IPS-18c (cell line): ENCODE measurements around the gene CCDC33.

Experiments used
- H3K4me3 ChIP-seq: 2 replicates; pipeline ENCODE4 v1.7.0; 2013; ENCODE audit warnings: low read depth, mild to moderate bottlenecking, low read length, moderate library complexity; ENCODE audit not compliant: insufficient read depth
- H3K9me3 ChIP-seq: one replicate; pipeline ENCODE4 v1.6.1; 2013; ENCODE audit warnings: mild to moderate bottlenecking, low read length, moderate library complexity; ENCODE audit not compliant: control insufficient read depth, insufficient read depth

CCDC33 gene

DNA sequence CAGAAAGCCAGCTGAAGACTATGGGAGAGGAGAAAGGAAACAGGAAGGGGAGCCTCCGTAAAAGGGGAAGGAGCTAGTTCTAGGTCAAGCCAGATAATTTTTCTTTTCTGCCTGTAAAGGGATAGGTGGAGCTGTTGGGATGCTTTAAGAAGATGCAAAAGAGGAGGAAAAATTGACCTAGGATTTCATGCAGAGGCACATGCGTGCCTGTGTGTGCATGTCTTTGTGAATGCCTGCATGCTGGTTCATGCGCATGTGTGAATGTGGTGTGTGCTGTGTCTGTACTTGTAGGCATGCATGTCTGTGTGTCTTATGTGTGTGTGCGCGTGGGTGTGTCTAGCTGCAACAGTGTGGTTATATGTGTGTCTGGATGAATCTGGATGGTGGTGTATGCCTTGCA, 27.3 kb downstream of the CCDC33 start:
- Histone ChIP-seq H3K4me3 (no peak overlapping the region), H3K9me3 (peaks cover 2% of the 10 kb centered on the region)

DNA sequence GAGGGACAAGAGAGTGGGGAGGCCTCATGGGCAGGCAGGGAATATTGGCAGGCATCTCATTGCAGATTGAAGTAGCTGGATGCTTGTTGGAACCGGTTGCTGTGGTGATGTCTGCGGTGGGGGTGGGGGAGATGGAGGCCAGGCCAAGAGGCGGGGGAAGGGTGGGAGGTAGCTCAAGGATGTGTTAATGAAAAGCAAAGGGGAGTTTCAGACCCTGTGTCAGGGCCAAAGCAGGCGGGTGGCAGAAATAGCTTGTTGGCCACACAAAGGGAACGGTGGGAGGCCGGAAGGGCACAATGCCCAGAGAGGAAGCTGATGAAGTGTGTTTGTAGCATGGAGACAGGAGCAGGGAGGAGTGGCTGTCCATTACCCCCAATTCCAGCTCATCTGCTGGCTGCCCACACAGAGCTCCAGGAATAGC, 28.0 kb downstream of the CCDC33 start:
- Histone ChIP-seq H3K9me3 (peaks cover 2% of the 10 kb centered on the region), H3K4me3 (no peak overlapping the region)

GRCh38 chr15:74265046-74265639, 29.0 kb downstream of the CCDC33 start:
- Histone ChIP-seq H3K9me3 (peaks cover 2% of the 10 kb centered on the region), H3K4me3 (no peak overlapping the region)

DNA sequence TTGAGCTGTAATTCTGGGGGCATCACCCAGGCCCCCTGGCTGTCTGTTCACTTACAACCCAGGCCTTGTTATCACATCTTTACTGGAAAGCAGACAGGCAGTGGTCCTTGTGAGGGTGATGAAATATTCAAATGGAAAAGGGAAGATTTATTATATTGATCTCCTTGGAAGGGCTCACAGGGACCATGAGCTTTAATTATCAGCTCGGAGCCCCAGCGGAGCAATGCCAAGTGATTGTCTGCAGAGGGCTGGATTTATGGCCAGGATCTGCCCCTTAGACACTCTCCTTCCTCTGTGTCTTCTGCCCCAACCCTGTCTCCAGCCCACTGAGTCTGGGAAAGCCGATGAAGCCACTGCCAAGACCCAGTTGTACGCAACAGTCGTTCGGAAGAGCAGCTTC, 31.9 kb downstream of the CCDC33 start:
- peaks cover 2% of the 10 kb centered on the region for H3K9me3 ChIP-seq
- no peak overlapping the region for H3K4me3 ChIP-seq

DNA sequence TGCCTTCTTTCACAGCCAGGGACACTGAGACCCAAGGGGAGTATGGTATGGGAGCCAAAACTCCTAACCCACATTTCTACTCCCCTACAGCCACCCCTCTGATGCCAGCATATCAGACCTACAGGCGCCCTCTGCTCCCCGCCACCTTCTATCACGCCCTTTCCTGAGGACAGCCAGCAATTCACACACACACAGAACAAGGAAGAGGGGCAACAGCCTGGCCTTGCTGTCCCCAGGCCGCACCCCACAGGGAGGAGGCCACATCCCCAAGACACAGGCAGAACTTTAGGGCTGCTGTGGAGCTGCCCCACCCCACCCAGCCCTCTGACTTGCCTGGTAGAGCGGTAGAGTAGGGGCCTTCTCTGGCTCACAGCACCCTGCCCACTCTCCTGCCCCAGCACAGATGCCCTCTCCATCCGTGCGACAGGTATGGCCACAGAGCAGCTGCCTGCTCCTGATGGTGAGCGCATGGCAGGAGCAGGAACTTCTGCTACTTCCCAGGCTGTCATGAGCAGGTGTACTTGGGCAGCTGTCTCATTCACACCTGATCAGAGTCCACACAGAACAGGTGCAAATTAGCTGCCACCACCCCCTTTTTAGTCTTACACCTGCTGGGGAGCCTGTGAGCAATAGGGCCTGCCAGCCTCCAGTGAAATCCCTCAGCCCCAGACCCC, 33.4 kb downstream of the CCDC33 start:
- Histone ChIP-seq H3K9me3 (peaks cover 1% of the 10 kb centered on the region), H3K4me3 (no peak overlapping the region)

GRCh38 chr15:74270155-74270554, 34.0 kb downstream of the CCDC33 start:
- no peak overlapping the region for H3K4me3 ChIP-seq
- H3K9me3 ChIP-seq, result no peaks in the 10 kb centered on the region

DNA sequence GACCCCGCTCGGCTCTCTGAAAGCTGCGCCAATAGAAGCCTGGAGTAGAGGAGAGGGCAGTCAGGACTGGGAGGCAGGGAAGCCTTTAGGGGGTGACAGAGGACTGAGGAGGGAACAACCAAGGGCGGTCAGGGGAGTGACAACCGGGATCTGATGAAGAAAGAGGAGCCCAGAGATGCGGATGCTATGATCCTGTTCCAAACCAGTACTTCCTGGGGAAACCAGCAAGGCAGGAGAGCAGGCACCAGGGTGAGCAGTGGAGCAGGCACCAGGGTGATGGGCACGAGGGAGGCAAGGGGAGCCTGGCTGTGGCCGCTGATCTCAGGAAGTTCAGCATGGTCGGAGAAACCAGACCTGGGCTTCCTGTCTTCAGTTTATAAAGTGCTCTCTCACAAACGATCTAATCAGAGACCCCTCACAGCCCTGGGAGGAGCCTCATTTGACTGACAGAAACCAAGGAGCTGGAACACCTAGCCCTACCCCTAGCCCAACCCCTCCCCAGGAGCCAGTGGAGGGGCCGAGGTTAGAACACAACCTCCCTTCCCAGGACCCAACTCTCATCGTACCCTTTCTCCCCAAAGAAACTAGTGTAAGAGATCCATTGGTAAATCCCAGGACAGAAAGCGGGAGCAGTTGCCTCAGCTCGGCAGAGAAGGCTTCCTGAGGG, 34.9 kb downstream of the CCDC33 start:
- no peaks in the 10 kb centered on the region for H3K9me3 ChIP-seq
- H3K4me3 ChIP-seq, result no peak overlapping the region

DNA sequence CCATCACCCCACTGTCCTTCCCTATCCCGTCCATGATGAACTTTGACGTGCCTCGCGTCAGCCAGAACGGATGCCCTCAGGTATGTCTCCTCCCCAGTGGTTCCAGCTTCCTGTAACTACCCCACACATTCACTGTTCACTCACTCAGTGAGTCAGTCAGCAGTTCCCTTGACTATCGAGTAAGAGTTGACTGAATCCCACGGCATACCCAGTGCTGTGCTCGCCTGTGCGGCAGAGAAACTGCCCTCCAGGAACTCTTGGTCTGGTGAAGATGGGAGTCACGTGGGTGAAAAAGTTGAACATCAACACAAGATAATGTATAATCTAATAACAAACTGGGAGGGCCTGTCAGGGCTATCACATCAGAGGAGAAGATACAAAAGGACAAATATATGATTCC, 36.7 kb downstream of the CCDC33 start:
- H3K4me3 ChIP-seq, result no peak overlapping the region
- H3K9me3 ChIP-seq, result no peaks in the 10 kb centered on the region

- H3K9me3 ChIP-seq, result no peaks in the 10 kb centered on the region
- no peak overlapping the region for H3K4me3 ChIP-seq
These were observed 38.4 kb downstream of the CCDC33 start for GRCh38 chr15:74274470-74275038.

DNA sequence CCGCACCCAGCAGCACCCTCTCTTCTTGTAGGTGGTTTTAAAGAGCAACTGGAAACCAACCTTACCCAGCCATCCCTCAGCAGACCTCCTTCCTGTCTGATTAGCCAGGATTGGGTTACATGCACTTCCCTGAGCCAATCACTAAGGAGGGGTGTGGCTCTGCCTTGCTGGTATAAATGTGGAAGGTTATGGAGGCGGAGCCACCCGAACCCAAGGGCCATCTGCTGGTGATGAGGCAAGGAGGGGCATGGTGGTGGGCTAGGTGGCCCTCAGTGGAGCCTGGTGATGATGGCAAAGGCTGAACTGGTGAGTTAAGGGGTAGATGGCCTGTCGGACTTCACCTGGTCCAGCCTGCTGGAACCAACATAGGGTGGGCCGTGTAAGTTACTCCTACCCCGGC, 39.8 kb downstream of the CCDC33 start:
- H3K9me3 ChIP-seq, result no peaks in the 10 kb centered on the region
- no peak overlapping the region for H3K4me3 ChIP-seq

DNA sequence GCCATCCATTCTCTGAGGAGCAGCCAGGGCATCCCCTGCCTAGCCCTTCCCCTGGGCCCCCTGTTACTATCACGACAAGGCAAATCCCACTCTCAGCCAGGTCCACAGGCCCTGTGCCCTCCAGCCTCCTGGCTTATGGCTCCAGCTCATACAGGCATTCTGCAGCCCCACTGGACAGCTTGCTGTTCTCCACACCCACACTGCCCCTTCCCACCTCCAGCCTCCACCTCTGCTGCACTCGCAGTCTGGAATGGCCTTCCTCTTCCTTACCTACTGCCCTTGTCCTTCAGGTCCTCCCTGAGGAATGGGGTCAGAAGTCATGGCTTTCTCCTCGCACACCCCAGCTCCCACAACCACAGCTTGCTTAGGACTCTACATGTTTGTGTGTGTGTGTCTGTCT, 40.4 kb downstream of the CCDC33 start:
- no peaks in the 10 kb centered on the region for H3K9me3 ChIP-seq
- no peak overlapping the region for H3K4me3 ChIP-seq

DNA sequence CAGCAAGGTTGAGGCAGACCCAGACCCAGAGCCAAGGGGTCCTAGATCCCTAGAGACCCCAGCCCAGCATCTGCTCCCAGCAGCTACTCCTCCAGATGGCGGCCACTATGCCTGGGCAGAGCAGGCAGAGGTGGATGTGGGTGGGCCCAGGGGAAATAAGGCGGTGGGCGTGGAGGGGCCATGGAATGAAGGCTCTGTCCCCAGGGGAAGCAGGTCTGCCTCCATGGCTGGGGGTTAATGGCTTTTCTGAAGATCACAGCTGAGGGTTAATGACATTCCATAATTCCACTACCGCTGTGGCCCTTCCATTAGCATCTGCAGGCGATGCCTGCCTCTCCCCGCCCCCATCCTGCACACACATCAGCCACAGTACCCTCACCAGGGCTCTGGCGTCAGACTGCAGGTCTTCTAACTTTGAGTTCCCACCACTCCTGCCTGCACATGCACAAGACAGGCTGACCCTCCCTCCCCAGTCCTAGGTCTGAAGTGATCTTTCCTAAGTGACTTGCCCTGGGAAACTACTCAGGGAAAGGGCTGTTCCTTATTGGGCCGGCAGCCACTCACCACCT, 41.2 kb downstream of the CCDC33 start:
- Histone ChIP-seq H3K4me3 (no peak overlapping the region), H3K9me3 (no peaks in the 10 kb centered on the region)

DNA sequence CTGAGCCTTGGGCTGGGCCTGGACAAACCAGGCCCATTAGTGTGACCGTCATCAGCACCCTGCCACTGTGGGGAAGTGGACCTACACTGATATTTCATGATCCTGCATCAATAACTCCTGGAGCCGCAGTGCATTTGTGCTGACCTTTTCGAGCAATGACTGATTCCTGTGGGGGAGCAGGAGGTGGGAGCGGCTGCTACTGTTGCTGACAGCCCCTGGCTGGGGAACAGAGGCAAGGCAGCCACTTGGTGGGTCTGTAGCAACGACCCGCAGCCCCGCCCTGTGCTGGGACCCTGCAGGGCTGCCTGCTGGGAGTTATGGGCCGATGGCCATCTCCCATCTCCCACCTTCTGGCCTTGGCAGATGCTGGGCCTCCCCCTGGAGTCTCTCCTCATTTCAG, 42.1 kb downstream of the CCDC33 start:
- no peak overlapping the region for H3K4me3 ChIP-seq
- no peaks in the 10 kb centered on the region for H3K9me3 ChIP-seq

DNA sequence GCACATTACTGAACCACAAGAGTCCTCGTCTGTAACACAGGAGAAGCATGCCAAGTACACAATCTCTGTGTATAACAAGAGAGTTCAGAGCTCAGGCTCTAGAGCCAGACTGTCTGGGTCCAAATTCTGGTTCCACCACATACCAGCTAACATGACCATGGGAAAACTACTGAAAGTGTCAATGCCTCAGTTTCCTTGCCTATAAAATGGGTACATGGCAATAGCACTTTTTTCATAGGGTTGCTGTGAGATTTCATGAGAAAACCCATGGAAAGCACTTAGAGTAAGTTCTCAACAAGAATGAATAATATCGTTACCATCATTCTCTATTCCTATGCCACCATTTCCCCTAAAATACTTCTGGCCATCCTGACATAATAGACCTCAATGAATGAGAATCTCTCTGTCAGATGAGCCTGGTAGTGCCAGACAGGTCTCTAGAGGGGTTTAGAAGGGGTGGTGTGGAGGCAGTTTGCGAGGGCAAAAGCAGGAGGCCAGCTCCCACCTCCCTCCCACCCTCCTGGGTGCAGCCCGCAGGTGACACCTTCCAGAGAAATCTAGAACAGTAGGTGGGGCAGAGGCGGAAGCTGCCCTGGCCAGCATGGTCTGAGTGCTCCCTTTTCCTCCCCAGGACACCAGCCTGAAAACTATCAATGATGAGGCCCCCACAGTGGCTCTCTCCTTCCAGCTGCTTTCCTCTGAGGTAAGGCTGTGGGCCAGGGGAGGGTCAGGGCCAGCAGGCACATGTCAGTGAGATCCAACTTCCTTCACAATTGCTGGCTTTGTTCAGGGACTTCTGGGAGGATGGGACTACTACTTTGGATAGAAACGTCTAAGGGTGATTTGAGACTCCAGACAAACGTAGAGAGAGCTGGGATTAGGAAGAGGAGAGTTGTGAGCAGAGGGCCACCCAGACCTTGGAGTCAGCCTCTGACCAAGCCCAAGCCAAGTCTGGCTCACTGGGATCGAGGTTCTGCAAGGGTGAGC, 45.3 kb downstream of the CCDC33 start:
- no peaks in the 10 kb centered on the region for H3K9me3 ChIP-seq

DNA sequence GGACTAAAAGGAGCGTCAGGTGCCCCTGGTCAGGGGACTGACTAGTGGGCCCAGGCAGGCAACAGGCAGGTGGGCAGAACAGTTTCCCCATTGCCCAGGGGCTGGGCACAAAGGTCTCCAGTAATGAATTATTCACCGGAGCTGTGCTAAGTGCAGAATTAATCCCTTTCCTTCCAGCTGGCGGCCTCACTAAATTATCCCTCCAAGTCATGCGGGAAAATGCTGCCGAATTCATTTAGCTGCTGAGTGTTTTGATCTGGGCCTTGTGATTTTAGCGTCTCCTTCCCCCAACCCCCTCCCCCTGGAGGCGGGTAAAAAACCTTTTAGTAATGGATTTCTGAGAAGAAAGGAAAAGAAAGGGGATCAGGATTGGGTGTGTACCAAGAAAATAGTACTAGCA, 47.2 kb downstream of the CCDC33 start:
- Histone ChIP-seq H3K4me3 (no peak overlapping the region), H3K9me3 (no peaks in the 10 kb centered on the region)

More for the DNA sequence above, 45.3 kb downstream of the CCDC33 start:
- H3K4me3 ChIP-seq, result no peak overlapping the region

GRCh38 chr15:74289671-74290070, 53.5 kb downstream of the CCDC33 start:
- Histone ChIP-seq H3K9me3 (no peaks in the 10 kb centered on the region), H3K4me3 (no peak overlapping the region)

DNA sequence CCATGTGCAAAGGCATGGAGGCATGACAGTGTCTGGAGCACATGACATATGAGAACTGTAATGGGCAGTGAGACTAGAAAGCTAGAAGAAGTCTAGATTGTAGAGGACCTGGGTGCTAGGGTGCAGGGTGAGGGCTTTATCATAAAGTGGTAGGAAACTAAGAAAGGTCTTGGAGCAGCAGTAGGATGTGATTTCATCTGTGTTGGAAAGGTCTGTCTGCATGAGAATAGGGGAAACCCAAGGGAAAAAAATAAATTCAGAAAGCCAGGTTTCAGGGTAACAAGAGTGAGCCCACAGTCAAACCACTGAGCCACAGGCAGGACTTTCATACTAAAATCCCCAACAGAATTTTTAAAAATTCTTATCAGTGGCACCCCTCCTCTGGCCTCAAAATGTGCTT, 54.5 kb downstream of the CCDC33 start:
- no peaks in the 10 kb centered on the region for H3K9me3 ChIP-seq
- H3K4me3 ChIP-seq, result no peak overlapping the region
